DND-41 (cell line): ENCODE results near the gene VCL.

ENCODE experiments used
- CTCF ChIP-seq: IDR thresholded peaks from 2 replicates; pipeline ENCODE4 v1.5.1; 2012; ENCODE audit warnings: borderline replicate concordance, low read length, moderate library complexity, mild to moderate bottlenecking; ENCODE audit not compliant: poor library complexity, severe bottlenecking; ENCODE audit errors: extremely low read depth
- EZH2 ChIP-seq: IDR thresholded peaks from 3 replicates; pipeline ENCODE4 v1.6.1; 2012; ENCODE audit warnings: borderline replicate concordance, low read depth, mild to moderate bottlenecking, moderate library complexity, low read length, inconsistent platforms; ENCODE audit not compliant: severe bottlenecking

- TF ChIP-seq CTCF (no peak), EZH2 (no peak)
Observed at GRCh38 chr10:73964743-73965142, 33.2 kb upstream of the VCL start.
